NB4 (cell line): ENCODE results near the gene NHLRC4.

ENCODE experiments used
- DNase-seq: peaks from one replicate; pipeline ENCODE4 v3.0.0; 2010; ENCODE audit warnings: low read depth
- H3K4me3 ChIP-seq: one replicate; pipeline ENCODE4 v1.5.1; 2011; ENCODE audit warnings: mild to moderate bottlenecking, low read depth, low read length, moderate library complexity
- CTCF ChIP-seq: IDR thresholded peaks from one replicate; pipeline ENCODE4 v1.5.1; 2012; ENCODE audit warnings: low read depth, low read length
- MAX ChIP-seq: IDR thresholded peaks from 2 replicates; pipeline ENCODE4 v1.6.1; 2011; ENCODE audit warnings: low read depth, low read length
- MYC ChIP-seq: IDR thresholded peaks from 2 replicates; pipeline ENCODE4 v1.6.1; 2011; ENCODE audit warnings: low read depth, low read length
- POLR2A ChIP-seq: IDR thresholded peaks from 2 replicates; pipeline ENCODE4 v1.6.1; 2011; ENCODE audit warnings: mild to moderate bottlenecking; ENCODE audit not compliant: insufficient read length; ENCODE audit errors: extremely low read depth

The NHLRC4 gene

GRCh38 chr16:551210-551609 lies 15.6 kb upstream of the NHLRC4 start:
- DNase-seq = no peak
- TF ChIP-seq MYC (no peak), CTCF (no peak), POLR2A (no peak), MAX (no peak)
- no peak overlapping the region for H3K4me3 ChIP-seq

DNA sequence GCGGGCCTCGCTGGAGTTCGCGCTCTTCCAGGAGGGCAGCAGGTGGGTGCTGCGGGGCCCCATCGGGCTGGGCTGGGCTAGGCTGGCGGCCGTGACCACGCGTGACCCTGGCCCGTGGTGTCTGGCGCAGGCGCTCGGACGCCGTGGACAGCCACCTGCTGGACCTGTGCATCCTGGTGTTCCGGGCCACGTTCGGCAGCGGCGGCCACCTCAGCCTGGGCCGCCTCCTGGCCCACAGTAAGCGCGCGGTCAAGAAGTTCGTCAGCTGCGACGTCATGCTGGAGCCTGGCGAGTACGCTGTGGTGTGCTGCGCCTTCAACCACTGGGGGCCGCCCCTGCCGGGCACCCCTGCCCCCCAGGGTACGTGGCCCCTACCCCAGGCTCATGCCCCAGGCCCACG lies 14.6 kb upstream of the NHLRC4 start:
- DNase-seq = no peak
- no peak for TF ChIP-seq POLR2A
- no peak for TF ChIP-seq CTCF
- no peak for TF ChIP-seq MYC
- no peak for TF ChIP-seq MAX
- no peak overlapping the region for H3K4me3 ChIP-seq

- DNase-seq = no peak
- TF ChIP-seq MYC (no peak), MAX (no peak), POLR2A (no peak), CTCF (no peak)
- no peak overlapping the region for H3K4me3 ChIP-seq
Observed at GRCh38 chr16:553601-554296, 13.1 kb upstream of the NHLRC4 start.

GRCh38 chr16:554297-554621 lies 12.5 kb upstream of the NHLRC4 start:
- no peak for TF ChIP-seq MAX
- no peak overlapping the region for H3K4me3 ChIP-seq
- no peak for DNase-seq

GRCh38 chr16:554640-555365 lies 12.0 kb upstream of the NHLRC4 start:
- no peak for DNase-seq
- TF ChIP-seq MYC (no peak), MAX (no peak), POLR2A (no peak), CTCF (no peak)
- H3K4me3 ChIP-seq = no peak overlapping the region

DNA sequence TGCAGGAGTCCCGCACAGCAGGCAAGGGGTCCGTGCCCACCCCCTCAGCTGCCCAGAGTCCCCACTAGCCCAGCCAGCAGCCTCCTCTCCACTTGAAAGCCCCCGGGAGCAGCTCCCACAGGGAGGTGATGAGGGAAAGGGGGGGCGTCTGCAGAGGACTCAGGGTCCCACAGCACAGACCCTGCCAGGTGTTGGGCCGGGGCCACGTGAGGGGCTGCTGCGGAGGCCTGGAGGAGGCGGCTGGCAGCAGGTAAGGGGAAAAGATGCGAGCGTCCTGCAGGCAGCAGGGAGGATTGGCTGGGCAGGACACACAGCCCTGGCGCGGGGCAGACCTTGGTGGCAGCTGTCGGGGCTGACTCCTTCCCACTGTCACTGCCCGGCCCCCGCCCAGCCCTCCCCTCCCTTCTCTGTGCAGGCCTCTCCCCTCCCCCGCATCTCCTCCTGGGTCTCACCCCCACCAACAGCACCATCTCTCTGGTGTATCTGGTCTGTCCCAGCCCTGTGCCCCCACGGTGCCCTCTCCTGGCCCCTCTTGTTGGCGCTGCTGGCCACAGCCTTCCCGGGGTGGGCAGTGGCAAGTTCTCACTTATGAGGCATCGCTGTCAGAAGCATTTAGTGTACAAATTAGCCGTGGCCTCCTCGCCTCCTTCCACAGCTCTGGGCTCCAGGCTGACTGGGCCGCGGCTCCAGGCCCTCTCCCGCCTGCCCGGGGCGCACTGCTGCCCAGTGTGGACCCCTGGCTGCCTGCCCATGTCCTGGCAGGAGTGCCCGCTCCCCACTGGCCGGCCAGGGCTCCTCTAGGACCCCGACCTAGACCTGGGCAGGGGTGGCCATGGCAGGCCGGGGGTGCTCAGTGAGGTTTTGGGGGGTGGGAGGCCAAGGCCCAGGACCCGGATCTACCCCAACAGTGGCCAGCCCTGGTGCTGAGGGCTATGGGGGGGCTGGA lies 11.0 kb upstream of the NHLRC4 start:
- TF ChIP-seq POLR2A (no peak), MAX (no peak), MYC (no peak), CTCF (no peak)
- H3K4me3 ChIP-seq = no peak overlapping the region
- no peak for DNase-seq
